Activated CD4-positive, alpha-beta memory T cell treated with anti-CD3 and anti-CD28 coated beads, Interleukin-2, amount 10 ng/mL, durations not matched to agents 7 days and 5 days (primary cell): ENCODE measurements around the gene DUOX2. TPM values are rescaled to one million over a fixed set of nuclear protein-coding genes. Genes with fewer than 3 reads are reported as not detected.
A peak's percentile ranks its signal among the peaks of the same experiment; 100 is the strongest.

Experiments
- CTCF ChIA-PET: fragments of 350-600 bp; sonication (Branson Sonifier 250); formaldehyde crosslinking; loops from one replicate; lab custom pipeline; 2021; ENCODE audit warnings: antibody characterized with exemption, inconsistent platforms; lab: Charles Lee
- POLR2A ChIA-PET: fragments of 350-600 bp; sonication (Branson Sonifier 250); formaldehyde crosslinking; loops from one replicate; lab custom pipeline; 2021; ENCODE audit warnings: antibody characterized with exemption; lab: Charles Lee
- DNase-seq: peaks from one replicate; pipeline ENCODE4 v3.0.0-alpha.2; 2020
- H3K27ac Mint-ChIP-seq: one replicate; pipeline ENCODE4 v1.8.0; 2021; ENCODE audit warnings: mild to moderate bottlenecking, mixed read lengths
- H3K27me3 Mint-ChIP-seq: one replicate; pipeline ENCODE4 v1.8.0; 2021; ENCODE audit warnings: mixed read lengths
- H3K36me3 Mint-ChIP-seq: one replicate; pipeline ENCODE4 v1.8.0; 2021; ENCODE audit warnings: low read depth, mixed read lengths
- H3K4me1 Mint-ChIP-seq: one replicate; pipeline ENCODE4 v1.8.0; 2021; ENCODE audit warnings: mixed read lengths
- H3K4me3 Mint-ChIP-seq: one replicate; pipeline ENCODE4 v1.8.0; 2021; ENCODE audit warnings: mild to moderate bottlenecking, mixed read lengths
- H3K9me3 Mint-ChIP-seq: one replicate; pipeline ENCODE4 v1.8.0; 2021; ENCODE audit warnings: mixed read lengths
- total RNA-seq, 2 experiments: library from RNA; stranded (reverse); gene quantifications; one replicate each; pipeline ENCODE4 v1.2.3, GENCODE V29; 2021

Gene DUOX2
- total RNA-seq: under 1 TPM in 1 of 2 experiments, not detected in 1; 0.23 TPM

DNA sequence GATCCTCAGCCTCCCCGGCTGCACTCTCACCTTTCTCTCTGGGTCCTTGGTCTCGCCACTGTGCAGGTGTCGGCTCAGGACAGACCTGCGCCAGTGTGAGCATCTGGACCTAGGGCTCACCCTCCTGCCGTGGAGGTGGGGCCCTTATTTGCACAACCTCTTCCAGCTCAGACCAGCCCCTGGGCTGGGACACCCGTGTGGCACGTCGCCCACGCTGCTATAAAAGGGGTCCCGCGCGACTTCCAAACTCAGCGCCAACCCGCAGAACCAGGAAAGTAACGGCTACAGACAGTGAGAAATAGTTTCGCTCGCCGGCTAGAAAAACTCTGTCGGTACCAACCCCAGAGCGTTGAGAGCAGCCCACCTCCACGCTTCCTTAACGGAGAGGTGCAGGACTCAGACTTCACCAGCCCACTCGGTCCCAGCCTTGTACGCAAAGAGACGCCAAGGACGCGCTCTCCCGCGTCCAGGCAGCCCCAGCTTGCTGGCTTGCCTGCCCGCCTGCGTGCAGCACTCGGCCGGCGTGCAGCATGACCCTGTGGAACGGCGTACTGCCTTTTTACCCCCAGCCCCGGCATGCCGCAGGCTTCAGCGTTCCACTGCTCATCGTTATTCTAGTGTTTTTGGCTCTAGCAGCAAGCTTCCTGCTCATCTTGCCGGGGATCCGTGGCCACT, at the start of gene DUOX2, which contains the start of gene DUOXA2:
Gene DUOX2, minus strand, starts transcription at position 97 of the 675 bp plus-strand sequence. CDS start 761 bp downstream, outside the sequence.
Gene DUOXA2, plus strand, starts transcription at position 251 of the 675 bp plus-strand sequence. Its CDS starts 280 bp downstream, at position 531.
- H3K4me1 Mint-ChIP-seq: peaks cover 30% of the 10 kb centered on the region
- peaks cover 81% of the 10 kb centered on the region for H3K27me3 Mint-ChIP-seq
- no peak within 1 kb of the TSS for H3K27ac Mint-ChIP-seq
- DNase-seq: no peak
- H3K36me3 Mint-ChIP-seq: no peaks in the 10 kb centered on the region
- no peak within 1 kb of the TSS for H3K4me3 Mint-ChIP-seq
- ChIA-PET POLR2A (interaction anchor here (1.4 to 1.6 kb wide), 2 partner anchors 10 to 16 kb away, joined by 3 read pairs; no protein-coding TSS in a partner anchor), CTCF (interaction anchor here (1.6 kb wide), 1 partner anchor 12 kb away, joined by 5 read pairs; no protein-coding TSS in a partner anchor)
- H3K9me3 Mint-ChIP-seq: no peaks in the 10 kb centered on the region

DNA sequence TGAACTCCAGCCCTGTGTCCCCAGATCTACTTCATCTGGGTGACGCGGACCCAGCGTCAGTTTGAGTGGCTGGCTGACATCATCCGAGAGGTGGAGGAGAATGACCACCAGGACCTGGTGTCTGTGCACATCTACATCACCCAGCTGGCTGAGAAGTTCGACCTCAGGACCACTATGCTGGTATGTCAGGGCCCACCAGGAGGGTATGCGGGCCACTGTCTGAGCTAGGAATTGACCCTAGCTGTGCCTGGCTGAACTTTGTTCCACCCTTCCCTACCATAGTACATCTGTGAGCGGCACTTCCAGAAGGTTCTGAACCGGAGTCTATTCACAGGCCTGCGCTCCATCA, 49.5 kb upstream of the DUOX2 start:
- Mint-ChIP-seq H3K4me3 (no peak overlapping the region), H3K27me3 (no peaks in the 10 kb centered on the region), H3K4me1 (peaks cover 16% of the 10 kb centered on the region), H3K9me3 (no peaks in the 10 kb centered on the region), H3K36me3 (no peaks in the 10 kb centered on the region), H3K27ac (no peak overlapping the region)
- POLR2A ChIA-PET: interaction anchor here (1.4 to 4.0 kb wide), 4 partner anchors 17 to 239 kb away, joined by 5 to 47 read pairs (median 6); no protein-coding TSS in a partner anchor
- DNase-seq: no peak
- CTCF ChIA-PET: interaction anchor here (0.8 to 12.8 kb wide), 26 partner anchors 9 to 750 kb away, joined by 3 to 163 read pairs (median 4); partner anchors contain the start of gene SHF

DNA sequence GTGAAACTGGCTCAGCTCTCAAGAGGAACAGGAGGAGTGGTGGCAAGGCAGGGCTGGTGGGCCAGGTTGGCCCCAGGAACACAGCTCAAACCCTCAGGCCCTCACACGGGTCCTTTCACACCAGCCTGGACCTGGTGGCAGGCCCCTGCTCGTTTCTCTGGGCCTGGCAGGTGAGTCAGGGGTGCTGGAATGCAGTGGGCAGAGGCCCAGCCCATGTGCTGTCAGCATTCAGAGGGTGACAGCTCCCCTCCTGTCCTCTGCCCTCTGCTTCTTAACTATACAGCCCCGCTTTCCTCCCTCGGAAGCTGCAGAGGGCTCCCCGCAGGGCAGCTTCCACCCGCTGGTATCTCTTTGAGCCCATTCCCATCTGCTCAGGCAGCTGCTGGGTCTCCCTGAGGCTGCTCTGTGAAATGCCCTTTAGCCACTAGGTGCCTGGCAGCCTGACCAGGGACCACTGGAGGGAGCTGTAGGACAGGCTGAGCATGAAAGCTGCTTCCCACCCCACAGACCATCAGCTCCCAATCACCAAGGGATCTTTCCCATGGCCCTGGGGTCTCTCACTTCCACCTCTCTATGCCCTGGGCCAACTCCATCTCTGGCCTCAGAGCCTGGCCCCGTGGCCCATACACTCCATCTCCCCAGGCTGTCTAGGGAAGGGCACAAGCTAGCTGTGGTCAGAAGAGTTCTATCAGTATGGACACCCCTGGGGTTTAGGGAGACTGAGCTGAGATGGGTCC, 49.0 kb upstream of the DUOX2 start:
- Mint-ChIP-seq H3K9me3 (no peaks in the 10 kb centered on the region), H3K27me3 (no peaks in the 10 kb centered on the region), H3K36me3 (no peaks in the 10 kb centered on the region), H3K27ac (no peak overlapping the region), H3K4me1 (peaks cover 20% of the 10 kb centered on the region), H3K4me3 (no peak overlapping the region)
- CTCF ChIA-PET: interaction anchor here (0.8 to 12.8 kb wide), 25 partner anchors 9 to 749 kb away, joined by 3 to 163 read pairs (median 4); partner anchors contain the start of gene SHF
- peak; percentile 74 for DNase-seq
- POLR2A ChIA-PET: interaction anchor here (1.4 to 4.0 kb wide), 4 partner anchors 17 to 240 kb away, joined by 5 to 47 read pairs (median 6); no protein-coding TSS in a partner anchor

DNA sequence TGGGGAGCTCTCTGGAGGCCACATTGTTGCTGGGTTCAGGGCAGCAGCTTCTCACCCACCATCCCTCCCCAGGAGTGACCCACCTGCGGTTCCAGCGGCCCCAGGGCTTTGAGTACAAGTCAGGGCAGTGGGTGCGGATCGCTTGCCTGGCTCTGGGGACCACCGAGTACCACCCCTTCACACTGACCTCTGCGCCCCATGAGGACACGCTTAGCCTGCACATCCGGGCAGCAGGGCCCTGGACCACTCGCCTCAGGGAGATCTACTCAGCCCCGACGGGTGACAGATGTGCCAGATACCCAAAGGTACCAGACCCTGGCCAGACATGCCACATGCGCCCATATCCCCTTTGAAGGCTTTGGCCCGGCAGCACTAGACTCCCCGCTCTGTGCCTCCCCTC, 47.7 kb upstream of the DUOX2 start:
- DNase-seq: no peak
- Mint-ChIP-seq H3K4me1 (peaks cover 26% of the 10 kb centered on the region), H3K27me3 (no peaks in the 10 kb centered on the region), H3K9me3 (no peaks in the 10 kb centered on the region), H3K4me3 (no peak overlapping the region), H3K27ac (no peak overlapping the region), H3K36me3 (no peaks in the 10 kb centered on the region)
- POLR2A ChIA-PET: interaction anchor here (0.6 to 1.0 kb wide), 3 partner anchors 17 to 240 kb away, joined by 3 read pairs; a partner anchor contains a TSS
- CTCF ChIA-PET: interaction anchor here (1.2 to 12.8 kb wide), 3 partner anchors 40 to 240 kb away, joined by 3 to 163 read pairs (median 3); no protein-coding TSS in a partner anchor

DNA sequence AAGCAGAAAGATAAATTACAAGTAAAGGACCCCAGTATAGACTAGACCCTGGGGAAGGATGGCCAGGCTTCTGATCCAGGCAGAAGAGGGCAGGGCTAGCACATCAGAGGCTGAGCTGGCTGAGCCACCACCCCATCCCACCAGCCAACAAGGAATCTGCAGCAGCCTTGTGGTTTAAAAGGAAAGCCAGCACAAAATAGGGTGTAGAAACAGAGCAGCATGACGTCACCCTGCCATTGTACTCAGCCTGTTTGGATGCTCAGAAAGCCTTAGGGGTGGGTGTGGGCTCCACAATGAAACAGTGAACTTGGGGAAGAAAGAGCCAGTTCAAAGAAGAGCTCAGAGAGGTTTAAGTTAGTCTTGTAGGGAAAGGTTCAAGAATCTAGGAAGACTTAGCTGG, 44.0 kb upstream of the DUOX2 start:
- ChIA-PET CTCF (interaction anchor here (0.8 to 12.8 kb wide), 4 partner anchors 10 to 43 kb away, joined by 3 to 163 read pairs (median 8); no protein-coding TSS in a partner anchor), POLR2A (interaction anchor here (1.2 kb wide), 1 partner anchor 9 kb away, joined by 4 read pairs; no protein-coding TSS in a partner anchor)
- no peaks in the 10 kb centered on the region for H3K9me3 Mint-ChIP-seq
- no peaks in the 10 kb centered on the region for H3K27me3 Mint-ChIP-seq
- no peaks in the 10 kb centered on the region for H3K36me3 Mint-ChIP-seq
- peaks cover 13% of the 10 kb centered on the region for H3K4me1 Mint-ChIP-seq
- H3K4me3 Mint-ChIP-seq: no peak overlapping the region
- no peak for DNase-seq
- no peak overlapping the region for H3K27ac Mint-ChIP-seq

DNA sequence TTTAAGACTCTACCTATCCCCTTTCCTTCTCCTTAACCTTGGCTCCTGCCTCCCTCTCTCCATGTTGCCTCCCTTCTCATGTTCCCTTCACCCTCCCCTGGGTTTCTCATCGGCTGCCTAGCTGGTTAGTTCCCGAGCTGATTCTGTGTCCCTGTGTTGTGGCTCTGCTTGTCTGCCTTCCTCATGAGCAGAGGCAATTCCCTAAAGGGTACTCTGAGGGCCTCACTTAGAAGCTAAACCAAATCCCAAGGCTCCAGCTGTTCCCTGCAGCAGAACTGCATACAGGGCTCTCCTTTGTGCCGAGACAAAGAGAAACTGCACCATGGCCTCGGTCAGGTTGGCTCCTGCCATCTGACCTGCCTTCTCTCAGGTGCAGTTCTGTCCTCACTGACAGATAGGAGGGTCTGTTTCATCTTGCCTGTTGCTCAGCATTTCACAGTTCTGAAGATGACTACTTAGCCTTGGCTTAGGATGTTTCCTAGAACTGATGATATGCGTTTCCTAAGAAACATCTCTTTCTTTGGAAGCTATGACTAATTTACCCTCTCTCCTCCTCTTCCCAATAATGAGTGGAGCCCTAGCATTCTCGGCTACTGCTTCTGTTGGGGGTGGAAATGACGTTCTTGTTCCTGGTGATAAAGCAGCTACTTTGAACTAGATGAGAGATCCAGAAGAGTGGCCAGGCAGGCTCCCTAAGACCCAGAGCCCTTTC, 42.9 kb upstream of the DUOX2 start:
- DNase-seq: no peak
- H3K36me3 Mint-ChIP-seq: peaks cover 7% of the 10 kb centered on the region
- ChIA-PET CTCF (interaction anchor here (1.0 to 2.0 kb wide), 3 partner anchors 11 to 39 kb away, joined by 4 to 7 read pairs (median 5); no protein-coding TSS in a partner anchor), POLR2A (no interaction called here)
- peaks cover 12% of the 10 kb centered on the region for H3K4me1 Mint-ChIP-seq
- H3K27me3 Mint-ChIP-seq: no peaks in the 10 kb centered on the region
- no peak overlapping the region for H3K27ac Mint-ChIP-seq
- no peaks in the 10 kb centered on the region for H3K9me3 Mint-ChIP-seq
- H3K4me3 Mint-ChIP-seq: no peak overlapping the region

DNA sequence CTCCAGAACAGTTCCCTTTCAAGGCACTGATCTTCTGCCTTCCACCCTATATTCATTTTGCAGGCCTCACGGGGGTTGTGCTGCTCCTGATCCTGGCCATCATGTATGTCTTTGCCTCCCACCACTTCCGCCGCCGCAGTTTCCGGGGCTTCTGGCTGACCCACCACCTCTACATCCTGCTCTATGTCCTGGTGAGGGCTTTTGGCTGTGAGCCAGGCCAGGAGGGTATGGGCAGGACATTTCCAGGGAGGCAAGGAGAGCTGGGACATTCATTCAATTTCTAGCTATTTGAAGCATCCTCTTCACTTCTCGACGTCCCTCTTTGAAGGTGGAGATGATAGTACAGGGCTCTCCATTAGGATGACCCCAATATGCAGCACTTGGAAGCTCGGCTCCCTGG, 41.8 kb upstream of the DUOX2 start:
- no peak for DNase-seq
- no peaks in the 10 kb centered on the region for H3K27me3 Mint-ChIP-seq

DNA sequence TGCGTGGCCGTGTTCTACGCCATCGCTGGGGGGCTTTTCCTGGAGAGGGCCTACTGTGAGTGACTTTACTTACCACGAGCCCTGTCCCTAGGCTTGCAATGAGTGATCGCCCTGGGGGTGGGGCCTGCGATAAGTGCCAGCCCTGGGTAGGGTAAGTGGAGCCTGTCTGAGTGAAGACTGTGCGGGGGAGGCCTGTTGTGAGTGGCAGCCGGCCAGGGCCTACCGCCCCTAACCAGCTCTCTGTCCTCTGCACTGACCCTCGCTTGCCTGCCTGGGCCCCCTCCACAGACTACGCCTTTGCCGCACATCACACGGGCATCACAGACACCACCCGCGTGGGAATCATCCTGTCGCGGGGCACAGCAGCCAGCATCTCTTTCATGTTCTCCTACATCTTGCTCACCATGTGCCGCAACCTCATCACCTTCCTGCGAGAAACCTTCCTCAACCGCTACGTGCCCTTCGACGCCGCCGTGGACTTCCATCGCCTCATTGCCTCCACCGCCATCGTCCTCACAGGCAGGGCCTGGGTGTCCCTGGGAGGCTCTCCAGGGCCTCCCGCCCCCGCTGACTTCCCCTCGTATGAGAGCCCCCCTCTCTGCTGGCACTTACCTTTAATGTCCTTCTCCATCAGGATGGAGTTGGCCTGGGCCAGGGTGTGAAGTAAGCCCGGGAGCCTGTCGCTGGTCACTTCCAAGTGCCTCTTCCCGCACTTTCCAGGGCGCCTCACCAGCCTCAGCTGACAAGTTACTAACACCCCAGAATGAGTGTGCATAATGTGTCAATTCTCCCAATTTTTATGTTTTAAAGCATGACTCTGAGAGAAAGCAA, 38.2 kb upstream of the DUOX2 start:
- CTCF ChIA-PET: no interaction called here
- Mint-ChIP-seq H3K4me1 (peaks cover 4% of the 10 kb centered on the region), H3K4me3 (no peak overlapping the region), H3K27me3 (no peaks in the 10 kb centered on the region), H3K9me3 (no peaks in the 10 kb centered on the region), H3K27ac (no peak overlapping the region), H3K36me3 (peaks cover 7% of the 10 kb centered on the region)
- DNase-seq: no peak
- POLR2A ChIA-PET: interaction anchor here (1.2 kb wide), 1 partner anchor 10 kb away, joined by 3 read pairs; no protein-coding TSS in a partner anchor

More for the DNA sequence above, 41.8 kb upstream of the DUOX2 start:
- Mint-ChIP-seq H3K36me3 (peaks cover 7% of the 10 kb centered on the region), H3K4me1 (peaks cover 12% of the 10 kb centered on the region), H3K27ac (no peak overlapping the region), H3K9me3 (no peaks in the 10 kb centered on the region), H3K4me3 (no peak overlapping the region)
- CTCF ChIA-PET: interaction anchor here (1.0 kb wide), 1 partner anchor 12 kb away, joined by 4 read pairs; no protein-coding TSS in a partner anchor
- POLR2A ChIA-PET: no interaction called here

DNA sequence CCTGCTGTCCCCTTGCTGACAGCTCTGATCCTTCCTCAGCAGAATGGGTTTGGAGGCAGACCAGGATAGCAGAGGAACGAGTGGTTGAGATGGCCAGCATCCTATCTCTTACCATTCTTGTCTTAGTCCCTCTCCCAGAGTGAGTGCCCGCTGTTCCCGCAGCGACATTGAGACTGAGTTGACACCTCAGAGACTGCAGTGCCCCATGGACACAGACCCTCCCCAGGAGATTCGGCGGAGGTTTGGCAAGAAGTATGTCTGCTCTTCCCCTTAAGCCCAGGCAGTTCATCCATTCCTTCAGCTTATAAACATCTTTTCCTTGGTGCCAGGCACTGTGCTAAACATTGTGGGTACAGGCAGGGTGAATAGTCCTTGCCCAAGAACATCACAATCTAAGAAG, 37.0 kb upstream of the DUOX2 start:
- H3K4me3 Mint-ChIP-seq: no peak overlapping the region

DNA sequence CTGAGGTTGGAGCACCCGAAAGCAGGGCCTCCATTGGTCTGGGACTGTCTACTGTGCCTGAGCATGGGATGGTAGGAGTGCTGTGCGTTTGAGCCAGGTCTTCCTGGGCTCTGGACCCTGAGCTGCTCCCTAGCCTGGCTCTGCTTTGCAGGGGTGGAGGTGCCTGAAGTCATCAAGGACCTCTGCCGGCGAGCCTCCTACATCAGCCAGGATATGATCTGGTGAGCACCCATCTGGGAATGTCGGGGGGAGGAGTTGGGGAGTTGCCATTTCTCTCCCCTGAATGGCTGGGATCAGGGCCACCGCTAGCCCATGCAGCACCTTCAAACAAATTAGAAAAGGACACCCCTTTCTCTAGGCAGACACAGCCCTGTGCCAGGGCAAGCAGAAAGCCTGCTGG, 36.5 kb upstream of the DUOX2 start:
- CTCF ChIA-PET: interaction anchor here (1.1 to 2.0 kb wide), 2 partner anchors 24 to 32 kb away, joined by 3 to 7 read pairs; no protein-coding TSS in a partner anchor
- Mint-ChIP-seq H3K4me3 (no peak overlapping the region), H3K36me3 (peaks cover 7% of the 10 kb centered on the region), H3K27ac (no peak overlapping the region), H3K4me1 (no peaks in the 10 kb centered on the region), H3K9me3 (no peaks in the 10 kb centered on the region), H3K27me3 (no peaks in the 10 kb centered on the region)
- POLR2A ChIA-PET: no interaction called here
- no peak for DNase-seq

More for the DNA sequence above, 37.0 kb upstream of the DUOX2 start:
- Mint-ChIP-seq H3K27ac (no peak overlapping the region), H3K27me3 (no peaks in the 10 kb centered on the region), H3K9me3 (no peaks in the 10 kb centered on the region), H3K36me3 (peaks cover 7% of the 10 kb centered on the region), H3K4me1 (no peaks in the 10 kb centered on the region)
- CTCF ChIA-PET: no interaction called here
- no peak for DNase-seq
- POLR2A ChIA-PET: no interaction called here

DNA sequence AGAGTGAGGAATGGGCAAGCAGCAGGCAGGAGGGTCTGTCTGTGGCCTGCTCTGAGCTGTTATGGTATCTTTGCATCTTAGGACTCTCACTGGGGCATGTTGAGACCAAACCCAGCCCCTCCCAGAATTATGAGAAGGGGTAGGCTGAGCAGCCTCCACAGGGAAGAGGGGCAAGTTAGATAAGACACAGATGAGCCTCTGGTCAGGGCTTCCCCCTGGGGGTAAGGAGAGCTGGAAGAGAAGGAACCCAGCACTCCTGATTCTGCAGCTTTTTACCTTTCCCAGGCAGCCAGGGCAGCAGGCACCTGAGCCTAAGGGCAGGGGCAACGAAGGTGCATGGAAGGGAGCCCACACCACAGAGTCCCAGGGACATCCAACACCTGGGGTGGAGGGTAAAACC, 35.1 kb upstream of the DUOX2 start:
- no peaks in the 10 kb centered on the region for H3K9me3 Mint-ChIP-seq
- CTCF ChIA-PET: interaction anchor here (1.1 to 2.0 kb wide), 2 partner anchors 22 to 31 kb away, joined by 3 to 7 read pairs; no protein-coding TSS in a partner anchor
- H3K4me1 Mint-ChIP-seq: no peaks in the 10 kb centered on the region
- POLR2A ChIA-PET: no interaction called here
- no peak overlapping the region for H3K4me3 Mint-ChIP-seq
- peaks cover 7% of the 10 kb centered on the region for H3K36me3 Mint-ChIP-seq
- H3K27ac Mint-ChIP-seq: no peak overlapping the region
- DNase-seq: no peak
- no peaks in the 10 kb centered on the region for H3K27me3 Mint-ChIP-seq
